RWPE1 (cell line): ENCODE data around the gene RAB11FIP4.

ENCODE experiments used
- CTCF ChIA-PET: fragments of 350-600 bp; sonication (Branson Sonifier 250); formaldehyde crosslinking; extraction: SDS; loops from one replicate; lab custom pipeline; 2021; lab: Yijun Ruan, JAX
- POLR2A ChIA-PET: fragments of 400-600 bp; formaldehyde crosslinking; extraction: SDS; loops from one replicate; lab custom pipeline; 2020; ENCODE audit warnings: antibody characterized with exemption; ENCODE audit not compliant: low non-redundant PET; lab: Yijun Ruan, JAX
- DNase-seq: peaks from one replicate; pipeline ENCODE4 v3.0.0; 2012; ENCODE audit warnings: low spot score
- H3K27ac ChIP-seq: fragments of 450-650 bp; 2 replicates; pipeline ENCODE4 v1.5.1; 2017
- CTCF ChIP-seq: fragments of 450-650 bp; conservative IDR thresholded peaks from 2 replicates; pipeline ENCODE4 v1.5.1; 2017; ENCODE audit warnings: low read depth, mild to moderate bottlenecking

The RAB11FIP4 gene

GRCh38 chr17:31446195-31446967, 54.9 kb downstream of the RAB11FIP4 start:
- no peak overlapping the region for H3K27ac ChIP-seq
- no peak for DNase-seq
- POLR2A ChIA-PET = no interaction called here
- no peak for TF ChIP-seq CTCF
- CTCF ChIA-PET = interaction anchor here (0.6 to 1.4 kb wide), 3 partner anchors 35 to 403 kb away, joined by 3 to 8 read pairs (median 8); no protein-coding TSS in a partner anchor

GRCh38 chr17:31448467-31449077, 57.1 kb downstream of the RAB11FIP4 start:
- no peak overlapping the region for H3K27ac ChIP-seq
- POLR2A ChIA-PET = no interaction called here
- CTCF ChIA-PET = interaction anchor here (0.7 to 1.2 kb wide), 2 partner anchors 69 to 351 kb away, joined by 3 to 5 read pairs; no protein-coding TSS in a partner anchor
- no peak for TF ChIP-seq CTCF
- DNase-seq = no peak

GRCh38 chr17:31449111-31449510, 57.6 kb downstream of the RAB11FIP4 start:
- TF ChIP-seq CTCF = no peak
- no peak for DNase-seq
- ChIA-PET CTCF (interaction anchor here (1.2 kb wide), 1 partner anchor 68 kb away, joined by 5 read pairs; no protein-coding TSS in a partner anchor), POLR2A (no interaction called here)
- no peak overlapping the region for H3K27ac ChIP-seq

- ChIA-PET CTCF (no interaction called here), POLR2A (no interaction called here)
- no peak for TF ChIP-seq CTCF
- DNase-seq = no peak
- no peak overlapping the region for H3K27ac ChIP-seq
Measured at GRCh38 chr17:31449746-31450145, 58.3 kb downstream of the RAB11FIP4 start.

GRCh38 chr17:31452101-31452500, 60.6 kb downstream of the RAB11FIP4 start:
- TF ChIP-seq CTCF = no peak

GRCh38 chr17:31452561-31453110, 61.2 kb downstream of the RAB11FIP4 start:
- no peak for DNase-seq
- ChIA-PET POLR2A (no interaction called here), CTCF (no interaction called here)
- no peak for TF ChIP-seq CTCF
- H3K27ac ChIP-seq = no peak overlapping the region

More at GRCh38 chr17:31452101-31452500, 60.6 kb downstream of the RAB11FIP4 start:
- POLR2A ChIA-PET = no interaction called here
- CTCF ChIA-PET = no interaction called here
- peak; percentile 49 for DNase-seq
- no peak overlapping the region for H3K27ac ChIP-seq
